ENCODE measurements around the gene MIEF1.

MIEF1 gene

DNA sequence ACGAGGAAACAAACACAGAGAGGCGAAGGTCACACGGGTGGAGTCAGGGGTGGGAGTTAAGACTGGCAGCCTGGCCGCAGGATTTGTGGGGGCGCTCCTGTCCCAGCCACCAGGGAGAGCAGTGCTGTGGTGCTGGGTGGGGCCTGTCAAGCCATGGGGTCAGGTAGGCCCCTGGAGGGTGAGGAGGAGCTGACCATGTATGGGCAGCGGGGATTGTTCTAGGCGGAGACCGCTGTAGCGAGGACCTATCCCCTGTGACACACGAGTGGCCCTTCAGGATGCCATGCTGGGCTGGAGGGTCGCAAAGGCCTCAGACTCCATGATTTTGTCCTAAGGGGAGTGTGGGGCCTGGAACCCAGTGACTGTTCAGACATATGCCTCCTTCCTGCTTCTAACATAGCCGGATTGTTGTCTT lies 32.0 kb downstream of the MIEF1 start:
- Histone ChIP-seq H2BK15ac (replicated peaks; ENCODE audit: low read depth) (no peak overlapping the region), H3K4me2 (ENCODE audit: low read length) (no peak overlapping the region), H3K79me2 (ENCODE audit: control insufficient read depth, insufficient read depth, low read length) (peaks cover 14% of the 10 kb centered on the region), H3K4ac (ENCODE audit: low read depth, low read length) (no peak overlapping the region), H3K36me3 (ENCODE audit: control insufficient read depth, insufficient read depth, low read length) (peaks cover 2% of the 10 kb centered on the region), H3K27me3 (ENCODE audit: insufficient read depth, low read length, poor library complexity) (no peaks in the 10 kb centered on the region), H3K27ac (ENCODE audit: low read depth, low read length) (no peak overlapping the region), H2BK120ac (ENCODE audit: low read depth, low read length) (no peak overlapping the region), H3K9ac (ENCODE audit: low read length) (peak overlapping the region; percentile 61), H2BK5ac (ENCODE audit: low read length) (no peak overlapping the region), H3K18ac (ENCODE audit: low read length) (no peak overlapping the region), H4K5ac (ENCODE audit: low read length) (peak overlapping the region; percentile 44), H2AK5ac (ENCODE audit: low read length) (peak overlapping the region; percentile 27), H3K4me3 (ENCODE audit: low read length) (no peak overlapping the region), H3K56ac (ENCODE audit: low read length) (peak overlapping the region; percentile 84), H4K8ac (ENCODE audit: low read depth, low read length) (no peak overlapping the region), H3K4me1 (ENCODE audit: control insufficient read depth, low read depth, low read length) (peaks cover 13% of the 10 kb centered on the region), H3K23ac (ENCODE audit: low read length) (no peak overlapping the region), H3K79me1 (ENCODE audit: low read length) (peaks cover 14% of the 10 kb centered on the region)
- DNase-seq, result no peak
- no CpG with 5 or more reads among the region's 12 CpGs for WGBS (ENCODE audit: extremely low coverage, insufficient coverage, low lambda C conversion rate)

GRCh38 chr22:39534591-39535356 lies 32.7 kb downstream of the MIEF1 start:
- Histone ChIP-seq H3K4me3 (ENCODE audit: low read length) (no peak overlapping the region), H3K18ac (ENCODE audit: low read length) (no peak overlapping the region), H3K79me2 (ENCODE audit: control insufficient read depth, insufficient read depth, low read length) (peaks cover 14% of the 10 kb centered on the region), H3K4me2 (ENCODE audit: low read length) (peak overlapping the region; percentile 31), H3K27ac (ENCODE audit: low read depth, low read length) (no peak overlapping the region), H3K4me1 (ENCODE audit: control insufficient read depth, low read depth, low read length) (peaks cover 13% of the 10 kb centered on the region), H2BK15ac (replicated peaks; ENCODE audit: low read depth) (no peak overlapping the region), H2AK5ac (ENCODE audit: low read length) (peak overlapping the region; percentile 27), H4K8ac (ENCODE audit: low read depth, low read length) (no peak overlapping the region), H2BK5ac (ENCODE audit: low read length) (peak overlapping the region; percentile 32), H3K56ac (ENCODE audit: low read length) (peak overlapping the region; percentile 84), H3K79me1 (ENCODE audit: low read length) (peaks cover 11% of the 10 kb centered on the region), H3K36me3 (ENCODE audit: control insufficient read depth, insufficient read depth, low read length) (peaks cover 2% of the 10 kb centered on the region), H3K4ac (ENCODE audit: low read depth, low read length) (no peak overlapping the region), H4K5ac (ENCODE audit: low read length) (peak overlapping the region; percentile 44), H3K9ac (ENCODE audit: low read length) (peak overlapping the region; percentile 63), H2BK120ac (ENCODE audit: low read depth, low read length) (no peak overlapping the region), H3K23ac (ENCODE audit: low read length) (no peak overlapping the region), H3K27me3 (ENCODE audit: insufficient read depth, low read length, poor library complexity) (no peaks in the 10 kb centered on the region)
- WGBS (ENCODE audit: extremely low coverage, insufficient coverage, low lambda C conversion rate), result no CpG with 5 or more reads among the region's 41 CpGs
- peak; percentile 85 for DNase-seq

GRCh38 chr22:39535357-39535725 lies 33.3 kb downstream of the MIEF1 start:
- H3K4ac ChIP-seq (ENCODE audit: low read depth, low read length), result no peak overlapping the region
- H3K79me2 ChIP-seq (ENCODE audit: control insufficient read depth, insufficient read depth, low read length), result peaks cover 14% of the 10 kb centered on the region
- H3K4me1 ChIP-seq (ENCODE audit: control insufficient read depth, low read depth, low read length), result peaks cover 13% of the 10 kb centered on the region
- no peak overlapping the region for H3K23ac ChIP-seq (ENCODE audit: low read length)
- no peak overlapping the region for H2BK5ac ChIP-seq (ENCODE audit: low read length)
- peaks cover 2% of the 10 kb centered on the region for H3K36me3 ChIP-seq (ENCODE audit: control insufficient read depth, insufficient read depth, low read length)
- H2BK15ac ChIP-seq (replicated peaks; ENCODE audit: low read depth), result no peak overlapping the region
- H3K18ac ChIP-seq (ENCODE audit: low read length), result no peak overlapping the region
- H4K5ac ChIP-seq (ENCODE audit: low read length), result no peak overlapping the region
- no peak overlapping the region for H3K4me2 ChIP-seq (ENCODE audit: low read length)
- no peak for DNase-seq
- no CpG with 5 or more reads among the region's 13 CpGs for WGBS (ENCODE audit: extremely low coverage, insufficient coverage, low lambda C conversion rate)
- H3K27me3 ChIP-seq (ENCODE audit: insufficient read depth, low read length, poor library complexity), result no peaks in the 10 kb centered on the region
- no peak overlapping the region for H2AK5ac ChIP-seq (ENCODE audit: low read length)
- no peak overlapping the region for H3K27ac ChIP-seq (ENCODE audit: low read depth, low read length)
- H2BK120ac ChIP-seq (ENCODE audit: low read depth, low read length), result no peak overlapping the region
- peak overlapping the region; percentile 63 for H3K9ac ChIP-seq (ENCODE audit: low read length)
- H3K56ac ChIP-seq (ENCODE audit: low read length), result peak overlapping the region; percentile 83
- no peak overlapping the region for H4K8ac ChIP-seq (ENCODE audit: low read depth, low read length)
- H3K79me1 ChIP-seq (ENCODE audit: low read length), result peaks cover 9% of the 10 kb centered on the region
- no peak overlapping the region for H3K4me3 ChIP-seq (ENCODE audit: low read length)

DNA sequence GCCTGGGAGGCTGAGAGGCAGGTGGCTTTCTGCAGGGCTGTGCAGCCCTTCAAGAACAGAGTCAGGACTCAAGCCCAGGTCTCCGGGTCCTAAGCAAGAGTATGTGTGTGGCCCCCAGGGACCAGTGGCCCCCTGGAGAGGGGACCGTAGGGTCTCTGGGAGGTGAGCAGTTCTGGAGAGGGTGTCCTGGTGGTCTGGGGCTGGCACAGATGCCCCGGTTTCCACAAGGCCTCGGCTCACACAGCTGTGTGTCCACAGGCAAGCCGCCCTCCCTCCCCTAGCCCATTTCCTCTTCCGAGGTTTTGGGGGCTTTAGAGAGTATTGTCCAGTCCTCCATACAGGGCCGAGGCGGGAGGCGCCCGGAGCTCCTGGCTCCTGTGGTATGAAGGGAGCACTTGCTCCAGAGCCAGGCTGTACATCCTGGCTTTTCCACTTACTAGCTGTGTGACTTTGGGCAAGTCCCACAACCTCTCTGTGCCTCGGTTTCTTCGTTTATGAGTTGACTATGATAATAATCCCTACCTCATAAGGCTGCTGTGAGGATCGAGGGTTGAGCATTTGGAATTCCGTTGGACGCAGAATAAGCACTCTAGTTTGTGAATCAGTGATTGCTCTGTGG lies 33.9 kb downstream of the MIEF1 start:
- Histone ChIP-seq H3K36me3 (ENCODE audit: control insufficient read depth, insufficient read depth, low read length) (peaks cover under 1% of the 10 kb centered on the region), H3K4ac (ENCODE audit: low read depth, low read length) (no peak overlapping the region), H3K9ac (ENCODE audit: low read length) (no peak overlapping the region), H4K8ac (ENCODE audit: low read depth, low read length) (no peak overlapping the region), H4K5ac (ENCODE audit: low read length) (no peak overlapping the region), H3K4me1 (ENCODE audit: control insufficient read depth, low read depth, low read length) (peaks cover 12% of the 10 kb centered on the region), H3K4me3 (ENCODE audit: low read length) (no peak overlapping the region), H2BK120ac (ENCODE audit: low read depth, low read length) (no peak overlapping the region), H3K79me1 (ENCODE audit: low read length) (peaks cover 8% of the 10 kb centered on the region), H3K23ac (ENCODE audit: low read length) (no peak overlapping the region), H3K79me2 (ENCODE audit: control insufficient read depth, insufficient read depth, low read length) (peaks cover 13% of the 10 kb centered on the region), H3K27me3 (ENCODE audit: insufficient read depth, low read length, poor library complexity) (no peaks in the 10 kb centered on the region), H2BK15ac (replicated peaks; ENCODE audit: low read depth) (no peak overlapping the region), H3K18ac (ENCODE audit: low read length) (no peak overlapping the region), H2BK5ac (ENCODE audit: low read length) (no peak overlapping the region), H3K27ac (ENCODE audit: low read depth, low read length) (no peak overlapping the region), H2AK5ac (ENCODE audit: low read length) (no peak overlapping the region), H3K4me2 (ENCODE audit: low read length) (no peak overlapping the region), H3K56ac (ENCODE audit: low read length) (no peak overlapping the region)
- no CpG with 5 or more reads among the region's 15 CpGs for WGBS (ENCODE audit: extremely low coverage, insufficient coverage, low lambda C conversion rate)
- no peak for DNase-seq

- no peak overlapping the region for H4K5ac ChIP-seq (ENCODE audit: low read length)
- H3K56ac ChIP-seq (ENCODE audit: low read length), result no peak overlapping the region
- no peak overlapping the region for H3K4me2 ChIP-seq (ENCODE audit: low read length)
- no peaks in the 10 kb centered on the region for H3K27me3 ChIP-seq (ENCODE audit: insufficient read depth, low read length, poor library complexity)
- peaks cover 7% of the 10 kb centered on the region for H3K79me2 ChIP-seq (ENCODE audit: control insufficient read depth, insufficient read depth, low read length)
- H2AK5ac ChIP-seq (ENCODE audit: low read length), result no peak overlapping the region
- no peak overlapping the region for H3K18ac ChIP-seq (ENCODE audit: low read length)
- H2BK5ac ChIP-seq (ENCODE audit: low read length), result no peak overlapping the region
- no peak overlapping the region for H2BK15ac ChIP-seq (replicated peaks; ENCODE audit: low read depth)
- DNase-seq, result no peak
- H3K9ac ChIP-seq (ENCODE audit: low read length), result no peak overlapping the region
- peaks cover 8% of the 10 kb centered on the region for H3K4me1 ChIP-seq (ENCODE audit: control insufficient read depth, low read depth, low read length)
- H3K36me3 ChIP-seq (ENCODE audit: control insufficient read depth, insufficient read depth, low read length), result no peaks in the 10 kb centered on the region
- H3K23ac ChIP-seq (ENCODE audit: low read length), result no peak overlapping the region
- H4K8ac ChIP-seq (ENCODE audit: low read depth, low read length), result no peak overlapping the region
- peaks cover 5% of the 10 kb centered on the region for H3K79me1 ChIP-seq (ENCODE audit: low read length)
- H3K27ac ChIP-seq (ENCODE audit: low read depth, low read length), result no peak overlapping the region
- H3K4me3 ChIP-seq (ENCODE audit: low read length), result no peak overlapping the region
- WGBS (ENCODE audit: extremely low coverage, insufficient coverage, low lambda C conversion rate), result no CpG with 5 or more reads among the region's 8 CpGs
- H2BK120ac ChIP-seq (ENCODE audit: low read depth, low read length), result no peak overlapping the region
- no peak overlapping the region for H3K4ac ChIP-seq (ENCODE audit: low read depth, low read length)
These were observed 34.6 kb downstream of the MIEF1 start for GRCh38 chr22:39536711-39537110.

Data from mesendoderm (in vitro differentiated cells).